HG03139 (cell line): ENCODE data around the gene TNFRSF11A.

Source experiments
- ATAC-seq: cut with Tn5 transposase; IDR thresholded peaks from one replicate; pipeline ENCODE4 v1.9.1; 2021; ENCODE audit not compliant: unreplicated experiment

TNFRSF11A gene

GRCh38 chr18:62341473-62341872 lies 16.4 kb downstream of the TNFRSF11A start:
- ATAC-seq, result no peak

DNA sequence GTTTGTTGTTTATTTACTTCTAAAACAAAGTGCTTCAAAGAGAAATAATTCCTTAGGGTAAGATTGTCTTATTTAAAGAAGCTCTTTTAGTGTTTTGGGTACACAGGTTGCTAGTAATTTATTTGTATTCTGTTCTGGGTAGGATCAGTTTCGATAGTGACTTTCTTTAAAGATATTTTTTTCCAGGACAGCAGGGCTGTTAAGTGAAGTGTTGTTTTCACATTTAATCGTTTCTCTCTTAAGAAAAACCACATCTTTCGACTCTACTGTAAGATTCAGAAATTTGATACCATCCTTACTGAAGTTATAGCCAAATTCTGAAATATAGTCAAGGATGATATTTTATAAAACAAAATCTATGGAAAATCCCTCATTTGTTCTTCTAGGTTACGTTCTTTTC lies 17.8 kb downstream of the TNFRSF11A start:
- ATAC-seq, result no peak

GRCh38 chr18:62343316-62343715 lies 18.2 kb downstream of the TNFRSF11A start:
- no peak for ATAC-seq

- no peak for ATAC-seq
Measured at GRCh38 chr18:62345909-62346308, 20.8 kb downstream of the TNFRSF11A start.

GRCh38 chr18:62346333-62347088 lies 21.4 kb downstream of the TNFRSF11A start:
- ATAC-seq, result no peak

- no peak for ATAC-seq
Measured at GRCh38 chr18:62347089-62347506, 22.0 kb downstream of the TNFRSF11A start.

GRCh38 chr18:62348474-62348873 lies 23.4 kb downstream of the TNFRSF11A start:
- ATAC-seq, result no peak

DNA sequence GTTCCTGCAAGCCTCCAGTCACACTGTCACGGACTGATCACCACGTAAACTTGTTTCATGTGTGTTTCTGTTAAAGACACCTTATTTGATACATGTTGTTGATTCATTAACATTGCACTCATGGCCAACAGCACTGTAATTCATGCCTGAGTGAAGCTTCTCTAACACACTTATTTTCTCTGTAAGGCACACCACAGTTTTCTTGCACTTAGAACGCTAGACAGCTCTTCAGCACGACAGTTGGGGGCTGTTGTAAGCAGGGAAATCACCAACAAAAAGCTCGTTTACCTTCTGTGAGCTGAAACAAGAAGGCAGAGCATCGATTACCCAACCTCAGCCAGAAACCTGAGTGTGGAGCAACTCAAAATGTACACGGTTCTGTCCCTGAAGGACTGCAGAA lies 28.1 kb downstream of the TNFRSF11A start:
- no peak for ATAC-seq

DNA sequence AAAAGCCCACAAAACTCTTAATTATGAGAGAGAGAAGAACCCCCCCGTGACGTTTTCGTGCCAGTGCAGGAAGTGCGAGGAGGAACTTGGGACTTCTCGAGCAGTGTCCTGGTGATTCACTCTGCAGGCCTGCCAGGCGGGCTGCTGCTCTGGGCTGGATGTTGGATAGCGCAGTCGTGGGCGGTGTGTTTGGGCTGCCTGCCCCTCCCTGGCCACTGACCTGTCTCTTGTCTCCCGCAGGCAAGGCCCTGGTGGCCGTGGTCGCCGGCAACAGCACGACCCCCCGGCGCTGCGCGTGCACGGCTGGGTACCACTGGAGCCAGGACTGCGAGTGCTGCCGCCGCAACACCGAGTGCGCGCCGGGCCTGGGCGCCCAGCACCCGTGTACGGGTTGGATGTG lies 29.0 kb downstream of the TNFRSF11A start:
- ATAC-seq, result no peak

GRCh38 chr18:62357079-62357719 lies 32.1 kb downstream of the TNFRSF11A start:
- no peak for ATAC-seq

DNA sequence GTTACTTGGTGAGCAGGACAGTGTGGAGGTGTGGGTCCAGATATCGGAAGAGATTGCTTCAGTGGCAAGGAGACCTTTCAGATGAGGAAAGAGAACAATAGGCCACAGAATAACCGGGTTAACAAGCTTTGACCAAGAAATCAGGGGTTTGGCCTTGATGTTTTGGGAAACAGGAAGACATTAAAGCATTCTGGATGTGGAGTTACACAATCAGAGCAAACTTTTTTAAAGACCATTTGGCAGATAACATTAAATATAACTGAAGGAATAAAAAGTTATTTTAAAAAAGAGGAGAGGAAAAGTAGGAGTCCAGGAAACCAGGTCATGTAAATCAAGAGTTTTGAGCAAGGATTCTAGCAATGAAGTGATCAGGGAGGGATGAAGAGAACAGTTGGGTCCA lies 35.7 kb downstream of the TNFRSF11A start:
- no peak for ATAC-seq

DNA sequence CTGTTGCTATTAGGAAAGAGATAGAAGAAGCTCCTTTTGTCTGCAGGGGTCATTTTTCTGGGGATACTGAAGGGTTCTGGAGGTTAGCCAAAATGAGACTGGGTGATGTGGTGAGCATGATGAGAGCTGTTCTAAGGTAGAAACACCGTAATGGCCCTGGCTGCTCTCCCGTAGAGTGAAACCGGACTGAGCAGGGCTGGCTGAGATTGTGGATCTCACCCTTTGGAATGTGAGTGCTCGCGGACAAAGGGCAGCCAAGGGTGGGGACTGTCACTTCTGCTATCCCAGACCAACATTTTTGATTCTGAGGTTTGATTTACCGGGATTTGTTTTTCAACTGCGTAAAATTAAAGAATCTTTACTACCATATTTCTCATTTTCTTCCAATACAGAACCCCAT lies 36.2 kb downstream of the TNFRSF11A start:
- ATAC-seq, result no peak

DNA sequence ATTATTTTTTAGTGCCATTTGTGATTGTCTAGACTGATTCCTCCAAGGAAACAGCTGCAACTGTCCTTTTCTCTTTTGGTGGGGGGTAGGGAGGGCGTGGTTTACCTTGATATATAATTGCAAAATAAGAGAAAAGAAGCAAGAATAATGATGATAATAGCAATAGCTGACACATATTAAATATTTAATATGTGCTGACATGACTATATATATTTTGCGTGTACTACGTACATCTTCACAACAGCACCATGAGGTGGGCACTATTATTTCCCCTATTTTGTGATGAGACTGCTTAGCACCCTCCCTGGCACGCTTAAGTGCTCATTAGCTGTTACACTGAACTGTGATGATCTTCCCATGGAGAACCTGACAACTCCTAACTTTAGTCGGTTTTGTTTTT lies 39.4 kb downstream of the TNFRSF11A start:
- ATAC-seq, result no peak

- no peak for ATAC-seq
Measured at GRCh38 chr18:62365420-62365819, 40.3 kb downstream of the TNFRSF11A start.

DNA sequence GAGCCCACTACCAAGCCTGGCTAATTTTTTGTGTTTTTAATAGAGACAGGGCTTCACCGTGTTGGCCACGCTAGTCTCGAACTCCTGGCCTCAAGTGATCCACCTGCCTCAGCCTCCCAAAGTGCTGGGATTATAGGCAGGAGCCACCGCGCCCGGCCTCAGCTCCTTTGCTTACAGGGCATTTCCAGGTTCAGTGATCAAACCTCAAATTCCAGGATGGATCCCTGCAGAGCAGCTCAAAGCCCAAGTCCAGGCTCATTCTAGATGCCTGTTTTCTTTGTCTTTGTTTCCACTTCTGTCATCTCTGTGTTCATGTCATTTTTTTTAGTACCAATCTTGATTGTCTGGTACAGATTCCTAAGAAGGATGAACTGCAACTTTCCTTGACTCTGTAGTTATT lies 41.9 kb downstream of the TNFRSF11A start:
- ATAC-seq, result no peak

DNA sequence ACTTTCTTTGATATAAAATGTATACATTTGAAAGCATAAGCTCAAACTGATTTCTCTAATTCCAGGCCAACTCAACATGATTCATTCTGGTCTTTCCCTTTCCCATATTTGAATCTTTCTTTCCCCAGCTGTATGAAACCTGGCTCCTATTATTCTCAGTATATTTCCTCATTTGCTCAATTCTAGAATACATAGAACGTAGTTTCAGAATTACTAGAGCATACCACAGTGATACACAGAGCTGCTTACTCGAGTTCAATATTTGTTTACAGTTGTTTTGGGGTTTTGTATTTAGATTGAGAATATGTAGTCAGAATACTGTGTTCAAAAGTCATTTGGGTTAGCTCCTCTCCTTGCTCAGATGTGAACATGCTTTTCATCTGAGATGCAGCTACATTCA lies 43.0 kb downstream of the TNFRSF11A start:
- no peak for ATAC-seq

DNA sequence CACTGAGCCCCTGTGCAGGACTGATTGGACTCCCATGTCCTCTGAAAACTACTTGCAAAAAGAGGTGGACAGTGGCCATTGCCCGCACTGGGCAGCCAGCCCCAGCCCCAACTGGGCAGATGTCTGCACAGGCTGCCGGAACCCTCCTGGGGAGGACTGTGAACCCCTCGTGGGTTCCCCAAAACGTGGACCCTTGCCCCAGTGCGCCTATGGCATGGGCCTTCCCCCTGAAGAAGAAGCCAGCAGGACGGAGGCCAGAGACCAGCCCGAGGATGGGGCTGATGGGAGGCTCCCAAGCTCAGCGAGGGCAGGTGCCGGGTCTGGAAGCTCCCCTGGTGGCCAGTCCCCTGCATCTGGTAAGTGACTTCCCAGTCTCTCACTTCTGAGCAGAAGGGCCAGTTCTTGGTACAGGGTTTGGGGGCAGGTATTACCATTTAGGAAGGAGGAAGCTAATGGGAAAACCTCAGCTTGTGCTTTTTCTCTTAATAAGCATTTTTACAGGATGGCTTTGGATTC lies 44.1 kb downstream of the TNFRSF11A start:
- ATAC-seq, result no peak

GRCh38 chr18:62370366-62370765 lies 45.3 kb downstream of the TNFRSF11A start:
- no peak for ATAC-seq

- no peak for ATAC-seq
Measured at GRCh38 chr18:62371436-62371835, 46.3 kb downstream of the TNFRSF11A start.

DNA sequence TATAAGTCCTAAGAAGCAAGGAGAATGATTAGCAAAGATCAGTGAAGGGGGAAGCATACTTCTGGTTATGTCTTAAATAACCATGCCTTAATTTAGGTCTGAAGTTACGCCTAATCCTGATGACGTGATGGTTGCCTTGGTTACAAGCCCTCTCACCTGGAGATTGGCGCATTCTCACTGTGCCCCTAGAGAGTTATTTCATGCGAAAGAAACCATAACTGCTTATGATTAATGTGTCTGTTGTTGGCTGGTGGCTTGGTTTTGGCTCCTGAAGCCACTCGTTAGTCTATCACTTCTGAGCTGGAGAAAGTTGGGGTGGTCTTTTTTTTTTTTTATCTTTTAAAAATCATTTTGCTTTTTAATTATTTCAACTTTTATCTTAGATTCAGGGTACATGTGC lies 47.0 kb downstream of the TNFRSF11A start:
- ATAC-seq, result peak; percentile 68

GRCh38 chr18:62372882-62373281 lies 47.8 kb downstream of the TNFRSF11A start:
- no peak for ATAC-seq

DNA sequence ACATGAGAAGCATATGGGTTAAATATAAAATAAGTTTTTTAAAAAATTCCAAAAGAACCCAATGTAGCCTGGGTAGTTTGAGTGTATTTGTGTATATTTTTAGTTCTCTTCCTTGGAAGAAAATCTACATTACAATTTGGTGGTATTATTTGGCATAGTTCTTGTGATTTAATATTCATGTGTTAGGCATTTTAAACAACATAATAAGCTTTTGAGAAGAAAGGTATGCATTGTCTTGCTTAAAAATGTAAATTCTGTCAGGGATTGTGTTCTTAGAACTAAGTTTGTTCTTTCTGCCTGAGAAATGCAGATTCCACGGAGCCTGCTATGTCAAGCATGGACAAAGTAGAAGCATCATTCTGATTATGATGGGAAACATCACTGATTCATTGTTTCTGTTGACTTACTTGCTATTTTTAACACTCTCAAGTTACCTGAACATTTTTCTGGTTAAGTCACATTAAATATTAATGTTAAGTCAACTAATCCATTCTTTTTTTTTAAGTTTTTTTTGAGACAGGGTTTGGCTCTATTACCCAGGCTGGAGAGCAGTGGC lies 49.4 kb downstream of the TNFRSF11A start:
- no peak for ATAC-seq
